ENCODE results near the gene KIF26A.

KIF26A gene

GRCh38 chr14:104218361-104219180, 80.2 kb downstream of the KIF26A start:
- TF ChIP-seq, protein P1, sequence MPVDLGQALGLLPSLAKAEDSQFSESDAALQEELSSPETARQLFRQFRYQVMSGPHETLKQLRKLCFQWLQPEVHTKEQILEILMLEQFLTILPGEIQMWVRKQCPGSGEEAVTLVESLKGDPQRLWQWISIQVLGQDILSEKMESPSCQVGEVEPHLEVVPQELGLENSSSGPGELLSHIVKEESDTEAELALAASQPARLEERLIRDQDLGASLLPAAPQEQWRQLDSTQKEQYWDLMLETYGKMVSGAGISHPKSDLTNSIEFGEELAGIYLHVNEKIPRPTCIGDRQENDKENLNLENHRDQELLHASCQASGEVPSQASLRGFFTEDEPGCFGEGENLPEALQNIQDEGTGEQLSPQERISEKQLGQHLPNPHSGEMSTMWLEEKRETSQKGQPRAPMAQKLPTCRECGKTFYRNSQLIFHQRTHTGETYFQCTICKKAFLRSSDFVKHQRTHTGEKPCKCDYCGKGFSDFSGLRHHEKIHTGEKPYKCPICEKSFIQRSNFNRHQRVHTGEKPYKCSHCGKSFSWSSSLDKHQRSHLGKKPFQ (tag by site-specific recombination; IDR thresholded peaks at IDR 0.05) = no peak
- TF ChIP-seq ZNF791 (tag by site-specific recombination; IDR thresholded peaks at IDR 0.05) = no peak
- TF ChIP-seq ZNF830 (tag by site-specific recombination; IDR thresholded peaks at IDR 0.05; ENCODE audit: low read depth) = no peak
- TF ChIP-seq ZNF560 (tag by site-specific recombination; IDR thresholded peaks at IDR 0.05; ENCODE audit: borderline replicate concordance) = no peak
- TF ChIP-seq GLIS1 (tag by site-specific recombination; IDR thresholded peaks at IDR 0.05) = 0 out of 2 replicates have a peak, but pooled peaks have one; percentile 32
- no peak for TF ChIP-seq BCL11A (tag by site-specific recombination; IDR thresholded peaks at IDR 0.05; ENCODE audit: low read depth)
- no peak for TF ChIP-seq ZNF211 (tag by site-specific recombination; IDR thresholded peaks at IDR 0.05; ENCODE audit: low read depth)
- no peak for TF ChIP-seq RBAK (tag by site-specific recombination; IDR thresholded peaks at IDR 0.05)
- POLR2A ChIA-PET = no interaction called here
- H3K4me1 ChIP-seq (ENCODE audit: control insufficient read depth, insufficient read depth, low read length) = no peaks in the 10 kb centered on the region
- H3K9me3 ChIP-seq (ENCODE audit: control insufficient read depth, insufficient read depth, low read depth, low read length) = no peaks in the 10 kb centered on the region
- no peaks in the 10 kb centered on the region for H3K36me3 ChIP-seq (ENCODE audit: control insufficient read depth in 2 of 2, insufficient read depth in 1 of 2, low read length in 2 of 2)
- no peak overlapping the region for H3K4me3 ChIP-seq (ENCODE audit: low read depth, low read length)
- CTCF ChIA-PET = no interaction called here
- no peak overlapping the region for H3K27ac ChIP-seq (ENCODE audit: extremely low read depth, low read depth, low read length)

- no peak for TF ChIP-seq GLIS1 (tag by site-specific recombination; IDR thresholded peaks at IDR 0.05)
- no peak for TF ChIP-seq ZBTB48 (tag by site-specific recombination; IDR thresholded peaks at IDR 0.05)
- no peak for TF ChIP-seq ZNF132 (tag by site-specific recombination; IDR thresholded peaks at IDR 0.05; ENCODE audit: borderline replicate concordance)
- TF ChIP-seq ZNF785 (tag by site-specific recombination; IDR thresholded peaks at IDR 0.05) = no peak
- no peak for TF ChIP-seq ZNF449 (tag by site-specific recombination; IDR thresholded peaks at IDR 0.05)
- no peak for TF ChIP-seq KLF10 (tag by site-specific recombination; IDR thresholded peaks at IDR 0.05)
- TF ChIP-seq KLF17 (tag by site-specific recombination; IDR thresholded peaks at IDR 0.05) = no peak
- no peak overlapping the region for H3K27ac ChIP-seq (ENCODE audit: extremely low read depth, low read depth, low read length)
- H3K4me1 ChIP-seq (ENCODE audit: control insufficient read depth, insufficient read depth, low read length) = no peaks in the 10 kb centered on the region
- POLR2A ChIA-PET = no interaction called here
- H3K36me3 ChIP-seq (ENCODE audit: control insufficient read depth in 2 of 2, insufficient read depth in 1 of 2, low read length in 2 of 2) = no peaks in the 10 kb centered on the region
- CTCF ChIA-PET = no interaction called here
- no peak overlapping the region for H3K4me3 ChIP-seq (ENCODE audit: low read depth, low read length)
- H3K9me3 ChIP-seq (ENCODE audit: control insufficient read depth, insufficient read depth, low read depth, low read length) = no peaks in the 10 kb centered on the region
Measured at GRCh38 chr14:104219731-104220214, 81.4 kb downstream of the KIF26A start.

GRCh38 chr14:104220215-104221070, 82.1 kb downstream of the KIF26A start:
- Histone ChIP-seq H3K4me1 (ENCODE audit: control insufficient read depth, insufficient read depth, low read length) (no peaks in the 10 kb centered on the region), H3K36me3 (ENCODE audit: control insufficient read depth in 2 of 2, insufficient read depth in 1 of 2, low read length in 2 of 2) (no peaks in the 10 kb centered on the region), H3K4me3 (ENCODE audit: low read depth, low read length) (no peak overlapping the region), H3K27ac (ENCODE audit: extremely low read depth, low read depth, low read length) (no peak overlapping the region), H3K9me3 (ENCODE audit: control insufficient read depth, insufficient read depth, low read depth, low read length) (no peaks in the 10 kb centered on the region)
- ChIA-PET POLR2A (no interaction called here), CTCF (no interaction called here)
- no peak for TF ChIP-seq ZNF610 (tag by site-specific recombination; IDR thresholded peaks at IDR 0.05; ENCODE audit: borderline replicate concordance)
- no peak for TF ChIP-seq ZNF23 (tag by site-specific recombination; IDR thresholded peaks at IDR 0.05; ENCODE audit: borderline replicate concordance)
- no peak for TF ChIP-seq ZNF138 (tag by site-specific recombination; IDR thresholded peaks at IDR 0.05; ENCODE audit: borderline replicate concordance)
- no peak for TF ChIP-seq ZNF157 (tag by site-specific recombination; IDR thresholded peaks at IDR 0.05)
- TF ChIP-seq ZNF791 (tag by site-specific recombination; IDR thresholded peaks at IDR 0.05) = no peak
- TF ChIP-seq ZIC2 (tag by site-specific recombination; IDR thresholded peaks at IDR 0.05) = no peak
- no peak for TF ChIP-seq ZNF311 (tag by site-specific recombination; IDR thresholded peaks at IDR 0.05; ENCODE audit: borderline replicate concordance)

Measured in HEK293 (cell line).